Stimulated activated CD8-positive, alpha-beta memory T cell treated with anti-CD3 and anti-CD28 coated beads, Interleukin-12 subunit alpha, Interleukin-12 subunit beta, amount 100 ng/mL, for 24 hours (primary cell): ENCODE results near the gene SSNA1.

Experiments used
- DNase-seq: peaks from one replicate; pipeline ENCODE4 v3.0.0-alpha.2; 2020; ENCODE audit errors: extremely low read depth

Gene SSNA1

DNA sequence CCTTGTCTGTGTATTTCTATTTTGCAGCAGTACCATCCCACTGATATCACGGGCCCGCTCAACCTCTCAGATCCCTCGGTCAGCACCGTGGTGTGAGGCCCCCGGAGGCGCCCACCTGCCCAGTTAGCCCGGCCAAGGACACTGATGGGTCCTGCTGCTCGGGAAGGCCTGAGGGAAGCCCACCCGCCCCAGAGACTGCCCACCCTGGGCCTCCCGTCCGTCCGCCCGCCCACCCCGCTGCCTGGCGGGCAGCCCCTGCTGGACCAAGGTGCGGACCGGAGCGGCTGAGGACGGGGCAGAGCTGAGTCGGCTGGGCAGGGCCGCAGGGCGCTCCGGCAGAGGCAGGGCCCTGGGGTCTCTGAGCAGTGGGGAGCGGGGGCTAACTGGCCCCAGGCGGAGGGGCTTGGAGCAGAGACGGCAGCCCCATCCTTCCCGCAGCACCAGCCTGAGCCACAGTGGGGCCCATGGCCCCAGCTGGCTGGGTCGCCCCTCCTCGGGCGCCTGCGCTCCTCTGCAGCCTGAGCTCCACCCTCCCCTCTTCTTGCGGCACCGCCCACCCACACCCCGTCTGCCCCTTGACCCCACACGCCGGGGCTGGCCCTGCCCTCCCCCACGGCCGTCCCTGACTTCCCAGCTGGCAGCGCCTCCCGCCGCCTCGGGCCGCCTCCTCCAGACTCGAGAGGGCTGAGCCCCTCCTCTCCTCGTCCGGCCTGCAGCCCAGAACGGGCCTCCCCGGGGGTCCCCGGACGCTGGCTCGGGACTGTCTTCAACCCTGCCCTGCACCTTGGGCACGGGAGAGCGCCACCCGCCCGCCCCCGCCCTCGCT is 20.5 kb upstream of the SSNA1 start:
- DNase-seq: no peak

DNA sequence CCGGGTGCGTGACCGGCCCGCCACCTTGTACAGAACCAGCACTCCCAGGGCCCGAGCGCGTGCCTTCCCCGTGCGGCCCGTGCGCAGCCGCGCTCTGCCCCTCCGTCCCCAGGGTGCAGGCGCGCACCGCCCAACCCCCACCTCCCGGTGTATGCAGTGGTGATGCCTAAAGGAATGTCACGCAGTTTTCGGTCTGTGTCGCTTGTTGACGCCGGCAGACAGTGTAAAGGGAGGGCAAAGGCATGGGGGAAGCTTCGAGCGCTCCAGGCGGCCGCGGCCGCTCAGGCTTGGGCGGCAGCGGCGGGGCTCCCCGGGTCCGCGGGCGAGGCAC is 19.9 kb upstream of the SSNA1 start:
- DNase-seq: no peak

DNA sequence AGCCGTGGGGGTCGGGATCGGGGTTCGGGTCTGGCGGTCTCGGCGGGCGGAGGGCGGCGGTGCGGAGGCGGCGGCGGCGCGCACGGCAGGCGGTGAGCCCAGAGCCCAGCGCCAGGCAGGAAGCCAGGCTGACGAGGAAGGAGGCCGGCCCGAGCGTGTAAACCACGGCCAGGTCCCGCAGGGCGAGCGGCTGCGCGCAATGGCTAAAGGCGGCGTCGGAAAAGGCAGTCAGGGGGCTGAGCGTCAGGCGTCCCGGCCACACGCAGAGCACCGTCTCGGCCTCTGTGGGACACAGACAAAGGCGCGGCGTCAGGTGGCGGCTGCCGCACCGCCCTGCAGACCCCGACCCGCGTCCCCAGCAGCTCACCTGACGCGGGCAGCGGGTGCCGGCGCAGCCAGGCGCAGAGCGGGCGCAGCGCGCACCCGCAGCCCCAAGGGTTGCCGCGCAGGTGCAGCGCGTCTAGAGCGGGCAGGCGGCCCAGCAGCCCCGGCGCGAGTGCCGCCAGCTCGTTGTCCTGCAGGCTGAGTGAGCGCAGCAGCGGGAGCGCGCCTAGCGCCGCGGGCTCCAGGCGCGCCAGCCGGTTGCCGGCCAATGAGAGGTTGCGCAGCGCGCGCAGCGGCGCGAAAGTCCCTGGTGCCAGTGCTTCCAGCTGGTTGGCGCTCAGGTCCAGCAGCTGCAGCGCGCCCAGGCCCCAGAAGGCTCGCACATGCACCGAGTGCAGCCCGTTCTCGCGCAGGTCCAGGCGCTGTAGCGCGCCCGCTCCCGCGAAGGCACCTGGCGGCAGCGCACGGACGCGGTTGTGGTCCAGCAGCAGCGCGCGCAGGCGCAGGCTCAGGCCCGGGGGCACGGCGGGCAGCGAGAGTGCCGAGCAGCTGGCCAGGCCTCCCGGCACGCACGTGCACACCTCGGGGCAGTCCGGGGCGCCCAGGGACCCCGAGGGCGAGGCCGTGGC is 19.3 kb upstream of the SSNA1 start:
- DNase-seq: no peak

DNA sequence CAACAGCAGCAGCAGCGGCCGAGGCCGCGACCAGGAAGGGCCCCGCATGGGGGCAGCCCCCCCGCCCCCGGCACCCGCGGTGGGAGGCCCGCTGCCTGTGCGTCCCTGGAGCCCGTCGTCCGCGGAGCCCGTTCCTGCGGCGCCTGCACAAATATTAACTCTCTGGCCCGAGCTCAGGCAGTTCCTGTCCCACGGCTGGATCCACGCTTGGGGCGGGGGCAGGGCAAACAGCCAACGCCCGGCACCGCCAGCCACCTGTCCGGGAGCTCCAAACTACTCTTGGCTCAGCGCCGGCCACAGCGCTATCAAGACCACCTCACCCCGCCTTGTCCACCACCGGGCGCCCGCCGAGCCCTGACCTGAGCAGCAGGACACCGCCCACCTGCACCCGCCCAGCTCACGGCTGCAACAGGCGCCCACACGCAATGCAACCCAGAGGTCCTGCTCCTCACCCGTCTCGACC is 18.5 kb upstream of the SSNA1 start, which contains the start of gene LRRC26:
TSS of gene LRRC26 (minus strand) at position 156 of the 463 bp plus-strand sequence. CDS start at position 48, 108 bp downstream.
- no peak for DNase-seq

DNA sequence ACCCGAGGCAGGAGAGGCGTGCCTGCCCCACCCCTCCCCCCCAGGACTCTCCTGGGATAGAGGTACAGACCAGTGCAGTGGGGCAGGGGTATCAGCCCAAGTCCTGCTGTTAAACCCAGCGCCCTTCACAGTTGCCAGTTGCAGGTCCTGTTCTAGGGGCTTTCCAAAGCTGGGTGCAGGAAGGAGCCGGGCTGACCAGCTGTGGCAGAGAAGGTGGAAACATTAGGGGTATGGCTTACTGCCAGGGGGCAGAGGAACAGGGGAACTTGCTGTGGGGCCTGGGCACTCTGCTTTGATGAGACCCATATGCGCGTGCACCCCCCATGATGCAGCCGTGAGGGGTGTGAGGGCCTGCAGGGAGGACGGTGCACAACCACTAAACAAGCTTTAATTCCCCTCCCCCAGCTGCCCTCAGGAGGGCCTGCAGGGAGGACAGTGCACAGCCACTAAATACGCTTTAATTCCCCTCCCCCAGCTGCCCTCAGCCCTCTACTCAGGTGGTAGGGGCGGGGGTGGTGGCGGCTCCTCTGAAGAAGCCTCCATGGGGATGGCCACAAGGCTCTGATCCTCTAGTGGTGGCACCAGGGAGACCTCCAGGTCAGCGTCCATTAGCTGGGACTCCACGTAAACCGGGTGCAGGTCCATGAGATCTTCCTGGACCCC is 17.9 kb upstream of the SSNA1 start:
- no peak for DNase-seq

DNA sequence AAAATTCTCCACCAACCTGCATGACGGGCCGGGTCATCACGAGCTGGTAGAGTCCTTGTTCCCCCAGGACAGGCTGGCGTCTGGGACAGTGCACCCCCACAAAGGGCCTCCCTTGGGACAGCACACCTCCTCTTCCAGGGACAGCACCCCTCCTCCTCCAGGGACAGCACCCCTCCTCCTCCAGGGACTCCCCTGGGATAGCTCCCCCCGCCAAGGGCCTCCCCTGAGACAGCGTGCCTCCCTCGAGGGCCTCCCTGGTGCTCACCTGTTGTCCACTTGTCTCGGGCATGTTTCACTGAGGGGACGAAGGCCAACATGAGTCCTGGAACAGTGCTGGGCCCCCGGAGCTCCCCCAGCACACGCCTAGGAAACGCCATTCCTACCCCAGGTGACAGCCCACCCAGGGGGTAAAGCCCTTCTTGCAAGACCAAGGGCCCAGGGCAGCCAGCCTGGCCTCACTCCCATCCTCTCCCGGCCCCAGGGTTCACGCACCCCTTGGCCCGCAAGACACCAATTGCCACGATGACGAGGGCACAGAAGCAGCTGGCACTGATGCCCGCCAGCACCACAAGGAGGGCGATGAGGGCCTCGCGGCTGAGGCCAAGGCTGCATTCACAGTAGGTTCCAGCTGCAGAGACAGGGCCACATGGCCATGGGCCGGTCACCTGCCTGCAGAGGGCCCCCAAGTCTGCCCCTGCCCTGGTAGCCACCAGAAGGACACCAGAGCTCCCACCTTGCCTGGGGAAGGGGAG is 17.2 kb upstream of the SSNA1 start:
- DNase-seq: no peak

DNA sequence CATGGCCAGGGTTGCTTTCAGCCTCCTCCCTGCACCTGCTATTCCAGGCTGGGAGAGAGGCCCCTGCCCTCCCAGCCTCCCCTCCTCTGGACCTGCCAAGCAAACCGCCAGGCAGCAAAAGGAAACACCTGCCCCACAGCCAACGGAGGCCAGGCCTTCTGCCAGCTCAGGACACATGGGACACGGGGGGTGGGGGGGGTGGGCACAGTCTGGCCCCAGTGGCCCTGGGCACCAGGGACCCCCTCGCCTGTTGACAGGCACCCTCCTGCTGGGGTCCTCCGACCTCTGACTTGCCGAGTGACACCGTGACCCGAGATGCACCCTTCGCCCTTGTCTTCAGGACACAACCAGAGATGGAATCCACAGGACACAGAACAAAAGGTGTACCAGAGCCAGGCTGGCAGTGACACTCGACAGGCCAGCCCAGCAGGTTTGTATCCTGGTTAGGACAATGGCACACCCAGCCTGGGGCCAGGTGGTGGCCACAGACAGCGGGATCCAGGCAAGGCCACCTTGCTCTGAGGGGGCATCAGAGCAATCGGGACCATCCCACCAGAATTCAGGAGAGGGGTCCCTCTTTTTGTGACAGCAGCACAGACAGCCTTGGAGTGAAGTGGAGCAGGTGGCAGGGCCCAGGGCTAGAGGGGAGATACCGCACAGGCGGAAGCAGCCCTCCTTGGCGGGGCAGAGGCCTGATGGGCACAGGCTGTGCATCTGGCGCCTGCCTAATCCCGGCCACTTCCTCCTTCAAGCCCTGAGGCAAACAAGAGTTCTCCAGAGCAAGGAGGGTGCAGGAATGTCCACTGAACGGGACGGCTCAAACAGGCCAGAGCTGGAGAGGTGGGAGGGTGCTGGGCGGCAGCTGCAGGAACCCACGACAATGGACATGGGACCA is 15.3 kb upstream of the SSNA1 start:
- no peak for DNase-seq

DNA sequence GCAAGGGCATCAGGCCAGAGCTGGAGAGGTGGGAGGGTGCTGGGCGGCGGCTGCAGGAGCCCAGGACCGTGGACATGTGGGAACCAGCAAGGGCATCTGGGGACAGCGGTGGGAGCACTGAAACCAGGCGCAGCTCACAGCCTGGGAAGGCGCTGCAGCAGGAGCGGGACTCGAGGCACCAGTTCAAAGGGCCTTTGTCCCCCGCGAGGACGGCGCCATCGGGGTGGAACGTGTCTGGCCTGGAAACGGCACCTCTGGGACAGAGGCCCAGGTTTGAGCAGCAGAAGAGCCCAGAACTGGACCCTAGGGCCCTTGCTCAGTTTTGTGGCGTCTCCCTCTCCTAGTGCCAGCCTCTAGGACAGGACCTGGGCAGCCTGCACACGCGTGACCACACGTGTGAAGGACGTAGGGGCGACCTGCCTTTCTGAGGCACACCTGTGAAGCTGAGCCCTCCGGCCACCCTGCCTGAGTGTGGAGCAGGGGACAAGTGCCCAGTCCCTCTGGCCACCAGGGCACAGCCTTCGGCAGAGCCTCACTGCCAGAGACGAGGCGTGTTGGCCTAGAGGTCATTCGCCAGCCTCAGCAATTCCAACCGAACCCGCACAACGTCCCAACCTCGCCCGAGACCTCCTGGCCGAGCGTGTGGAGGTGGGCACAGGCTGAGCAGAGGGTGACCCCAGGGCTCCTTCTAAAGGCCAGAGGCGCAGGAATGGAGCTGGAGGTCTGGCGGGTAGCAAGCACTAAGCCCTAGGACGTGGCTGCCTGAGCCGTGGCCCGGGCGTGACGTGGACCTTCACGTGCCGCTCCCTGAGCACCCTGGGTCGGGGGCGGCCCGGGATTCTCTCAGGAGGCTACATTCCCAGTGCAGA is 14.4 kb upstream of the SSNA1 start:
- DNase-seq: no peak

DNA sequence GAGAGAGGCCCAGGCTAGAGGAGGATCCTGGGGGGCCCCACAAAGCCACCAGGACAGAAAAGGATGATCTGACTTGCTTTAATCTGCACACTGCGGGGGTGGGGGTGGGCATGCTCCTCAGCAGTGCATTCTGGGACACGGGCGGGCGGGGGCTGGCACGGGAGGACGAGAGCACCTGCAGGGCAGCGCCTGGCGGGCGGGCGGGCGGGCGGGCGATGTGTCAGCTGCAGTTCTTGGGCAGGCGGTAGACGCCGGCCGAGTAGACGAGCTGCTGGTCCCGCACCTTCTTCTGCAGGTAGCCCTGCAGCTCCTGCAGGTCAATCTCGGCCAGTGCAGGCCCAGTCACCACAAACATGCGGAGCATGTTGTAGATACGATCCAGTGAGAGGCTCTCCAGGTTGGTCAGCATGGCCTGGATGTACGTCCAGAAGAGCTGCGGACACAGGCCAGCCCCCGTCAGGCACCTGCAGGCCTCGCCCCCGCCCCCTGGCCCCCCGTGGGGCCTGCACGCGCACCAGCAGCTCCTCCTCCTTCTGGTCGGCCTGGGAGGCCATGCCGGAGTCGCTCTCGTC is 13.7 kb upstream of the SSNA1 start:
- no peak for DNase-seq

DNA sequence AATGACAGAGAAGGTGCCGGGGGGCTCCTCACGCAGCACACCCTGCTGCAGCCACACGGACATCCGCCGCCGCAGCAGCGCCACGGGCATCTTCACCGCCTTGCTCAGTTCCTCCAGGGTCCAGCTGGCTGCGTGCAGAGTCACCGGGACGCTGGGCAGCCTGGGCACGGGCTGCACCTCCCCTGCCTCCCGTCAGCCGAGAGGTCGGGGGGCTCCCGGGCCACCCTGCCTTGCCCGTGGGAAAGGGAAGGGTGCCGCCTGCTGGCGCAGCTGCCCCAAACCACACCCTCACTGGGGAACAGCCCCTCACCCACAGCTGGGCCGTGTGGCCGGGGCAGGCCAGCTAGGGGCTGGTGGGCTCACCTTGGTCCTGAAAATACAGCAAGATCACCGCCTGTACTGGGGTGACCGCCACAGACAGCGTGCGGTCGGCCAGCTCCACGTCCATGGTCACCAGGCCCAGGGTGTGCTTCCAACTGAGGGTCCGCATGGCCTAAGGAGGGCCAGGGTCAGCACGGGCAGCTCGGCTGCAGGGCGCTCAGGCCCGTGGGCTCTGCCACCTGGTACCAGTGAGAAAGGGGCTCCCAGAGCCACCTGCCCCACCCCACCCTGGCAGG is 13.0 kb upstream of the SSNA1 start:
- no peak for DNase-seq

DNA sequence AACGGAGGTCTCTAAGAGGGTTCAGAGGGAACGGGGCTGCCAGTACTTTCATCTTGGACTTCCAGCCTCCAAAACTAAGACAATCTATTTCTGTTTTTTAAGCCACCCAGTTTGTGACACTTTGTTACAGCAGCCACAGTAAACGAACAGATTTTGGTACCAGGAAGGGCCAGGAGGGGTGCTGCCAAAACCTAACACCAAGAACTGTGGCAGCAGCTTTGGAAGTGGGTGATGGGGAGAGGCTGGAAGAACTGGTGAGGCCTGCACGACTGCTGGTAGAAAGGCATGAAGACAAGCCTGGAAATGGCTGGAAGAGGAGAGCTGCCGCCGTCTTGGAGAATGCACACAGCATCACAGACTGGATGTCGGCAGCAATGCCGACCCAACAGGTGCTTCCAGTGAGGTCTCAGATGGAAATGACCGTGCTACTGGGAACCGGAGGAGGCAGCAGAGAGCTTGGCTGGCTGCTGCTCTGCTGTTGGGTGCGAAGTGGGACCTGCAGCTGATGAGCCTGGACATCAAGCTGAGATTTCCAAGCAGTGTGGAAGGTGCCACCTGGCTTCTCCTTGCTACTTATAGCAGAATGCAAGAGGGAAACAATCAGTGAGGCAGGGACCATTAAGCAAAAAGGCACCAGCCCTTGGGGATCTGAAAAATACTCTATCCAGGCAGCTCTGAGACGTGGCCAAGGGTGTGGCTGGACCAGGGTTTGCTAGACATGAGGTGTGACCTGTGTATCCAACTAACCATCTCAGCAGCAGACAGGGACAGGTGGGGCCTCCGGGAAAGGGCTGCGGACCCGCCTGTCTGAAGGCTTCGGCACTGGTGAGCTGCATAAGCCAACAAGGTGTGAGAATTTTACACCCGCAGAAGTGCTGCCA is 11.9 kb upstream of the SSNA1 start:
- no peak for DNase-seq

DNA sequence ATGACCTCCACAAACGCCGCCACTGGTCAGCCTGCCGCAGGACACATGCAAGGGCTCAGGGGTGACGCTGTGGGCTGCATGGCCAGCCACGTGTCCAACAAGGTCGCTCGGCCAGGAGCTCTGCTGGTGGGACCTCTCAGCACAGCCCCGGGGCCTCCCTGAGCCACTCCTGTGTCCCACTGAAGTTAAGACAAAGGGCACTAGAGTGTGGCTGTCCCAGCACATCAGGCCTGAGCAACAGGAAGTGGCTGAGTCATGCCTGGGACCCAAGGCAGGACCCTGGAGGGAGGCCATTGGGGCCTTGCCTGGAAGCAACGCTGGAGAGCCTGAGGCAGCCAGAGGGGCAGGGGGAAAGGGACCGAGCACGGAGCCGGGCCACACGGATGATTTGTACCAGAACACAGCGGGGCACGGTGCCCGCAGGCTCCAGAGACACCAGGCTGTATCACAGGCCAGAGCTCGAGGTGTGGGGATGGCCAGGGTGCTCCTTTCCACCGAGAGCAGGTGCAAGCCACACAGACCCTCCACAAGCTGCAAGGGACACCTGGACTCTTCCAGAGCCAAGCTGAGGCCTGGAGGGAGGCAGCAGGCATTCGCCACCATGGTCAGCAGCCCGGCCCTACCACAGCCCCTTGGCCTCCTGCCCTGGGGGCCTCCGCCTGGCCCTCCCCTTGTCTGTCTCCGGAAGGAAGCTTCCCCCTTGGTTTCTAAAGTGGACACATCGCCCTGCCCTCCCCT is 10.1 kb upstream of the SSNA1 start:
- DNase-seq: no peak

DNA sequence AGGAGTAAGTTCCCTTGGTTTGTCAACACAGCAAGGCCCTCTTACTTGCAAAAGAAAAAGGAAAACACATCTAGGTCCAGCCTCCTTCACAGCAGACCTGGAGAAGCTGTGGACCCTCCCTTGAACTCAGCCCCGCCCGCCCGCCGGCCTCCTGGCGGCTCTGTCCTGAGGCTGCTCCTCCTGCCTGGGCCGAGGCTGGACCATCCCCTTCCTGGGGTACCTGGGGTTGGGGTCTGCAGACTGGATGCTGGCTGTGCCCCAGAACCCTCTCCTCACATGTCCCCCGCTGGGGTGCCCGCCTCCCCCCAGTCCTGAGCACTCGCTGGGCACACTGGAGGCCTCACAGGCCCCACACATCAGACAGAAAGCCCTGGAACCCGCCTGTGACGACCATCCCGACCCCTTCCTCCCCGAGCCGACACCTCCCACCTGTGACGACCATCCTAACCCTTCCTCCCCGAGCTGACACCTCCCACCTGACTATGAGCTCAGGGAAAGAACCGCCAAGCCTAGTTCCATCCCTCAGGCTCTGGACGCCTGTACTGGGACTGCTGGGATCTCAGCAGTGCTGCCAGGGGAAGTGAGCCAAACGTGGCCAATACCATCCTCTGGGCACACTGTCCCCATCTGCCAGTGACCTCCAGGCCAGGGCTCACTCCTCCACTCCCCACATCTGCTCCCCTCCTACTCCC is 9.4 kb upstream of the SSNA1 start:
- DNase-seq: no peak

DNA sequence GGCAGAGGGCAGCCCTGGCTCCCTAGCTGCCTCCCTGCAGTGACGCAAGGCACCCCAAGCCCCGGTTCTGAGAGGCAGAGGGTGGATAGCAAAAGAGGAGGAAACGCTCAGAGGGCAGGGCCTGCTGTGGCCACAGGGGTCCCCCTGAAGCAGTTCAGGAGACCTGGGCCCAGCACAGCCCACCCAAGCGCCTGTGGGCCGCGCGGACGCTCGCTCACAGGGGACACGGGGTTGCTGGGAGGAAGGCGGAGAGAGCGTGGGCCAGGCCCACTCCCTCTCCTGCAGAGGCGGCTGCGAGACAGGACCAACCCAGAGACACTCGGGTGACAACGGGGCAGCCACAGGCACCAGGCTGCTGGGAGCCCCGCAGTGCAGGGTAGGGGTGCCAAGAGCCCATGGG is 8.7 kb upstream of the SSNA1 start:
- no peak for DNase-seq

DNA sequence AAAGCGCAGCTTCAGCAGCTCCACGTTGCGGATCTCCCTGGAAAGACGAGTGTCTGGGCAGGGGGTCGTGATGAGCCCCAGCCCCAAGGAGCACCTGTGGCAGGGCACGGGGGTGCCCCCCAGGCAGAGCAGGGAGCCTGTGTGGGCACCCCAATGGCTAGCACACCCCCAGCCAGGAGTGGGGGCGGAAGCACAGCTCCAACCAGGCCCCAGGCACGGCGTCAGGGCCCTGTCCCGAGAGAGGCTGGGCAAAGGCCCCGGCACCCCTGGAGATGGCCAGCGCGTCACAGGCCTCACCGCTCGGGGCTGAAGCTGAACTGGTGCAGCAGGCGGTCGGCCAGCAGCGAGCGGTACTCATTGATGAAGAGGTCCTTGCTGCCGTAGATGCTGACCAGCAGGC is 8.0 kb upstream of the SSNA1 start:
- DNase-seq: no peak

DNA sequence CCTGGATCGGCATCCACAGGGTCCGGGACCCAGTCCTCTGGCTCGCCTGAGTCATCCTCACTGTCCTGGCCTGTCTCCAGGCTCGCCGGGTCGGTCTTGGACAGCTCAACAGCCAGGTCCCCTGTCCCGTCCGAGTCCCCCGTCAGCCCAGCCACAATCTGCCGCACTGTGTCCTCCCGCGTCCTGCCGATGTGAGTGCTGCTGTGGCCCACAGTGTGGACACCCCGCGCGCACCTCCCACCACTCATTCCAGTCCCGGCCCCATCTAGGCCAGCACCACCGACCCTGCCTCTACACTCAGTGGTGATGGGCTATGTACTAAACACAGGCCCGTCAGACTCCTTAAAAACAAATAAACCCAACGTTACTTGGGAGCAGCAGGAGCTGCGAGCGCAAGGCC is 6.8 kb upstream of the SSNA1 start:
- DNase-seq: no peak
